GM12872 (cell line): ENCODE results near the gene KIF16B.

Experiments
- TF ChIP-seq, protein P1 (sequence below): IDR thresholded peaks from 3 replicates; pipeline ENCODE4 v1.5.1; 2011; ENCODE audit warnings: low read depth, mild to moderate bottlenecking, low read length, moderate library complexity; ENCODE audit not compliant: insufficient read depth

Gene KIF16B

GRCh38 chr20:16245879-16246278 is 327.4 kb downstream of the KIF16B start:
- TF ChIP-seq, protein P1, sequence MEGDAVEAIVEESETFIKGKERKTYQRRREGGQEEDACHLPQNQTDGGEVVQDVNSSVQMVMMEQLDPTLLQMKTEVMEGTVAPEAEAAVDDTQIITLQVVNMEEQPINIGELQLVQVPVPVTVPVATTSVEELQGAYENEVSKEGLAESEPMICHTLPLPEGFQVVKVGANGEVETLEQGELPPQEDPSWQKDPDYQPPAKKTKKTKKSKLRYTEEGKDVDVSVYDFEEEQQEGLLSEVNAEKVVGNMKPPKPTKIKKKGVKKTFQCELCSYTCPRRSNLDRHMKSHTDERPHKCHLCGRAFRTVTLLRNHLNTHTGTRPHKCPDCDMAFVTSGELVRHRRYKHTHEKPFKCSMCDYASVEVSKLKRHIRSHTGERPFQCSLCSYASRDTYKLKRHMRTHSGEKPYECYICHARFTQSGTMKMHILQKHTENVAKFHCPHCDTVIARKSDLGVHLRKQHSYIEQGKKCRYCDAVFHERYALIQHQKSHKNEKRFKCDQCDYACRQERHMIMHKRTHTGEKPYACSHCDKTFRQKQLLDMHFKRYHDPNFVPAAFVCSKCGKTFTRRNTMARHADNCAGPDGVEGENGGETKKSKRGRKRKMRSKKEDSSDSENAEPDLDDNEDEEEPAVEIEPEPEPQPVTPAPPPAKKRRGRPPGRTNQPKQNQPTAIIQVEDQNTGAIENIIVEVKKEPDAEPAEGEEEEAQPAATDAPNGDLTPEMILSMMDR: no peak

DNA sequence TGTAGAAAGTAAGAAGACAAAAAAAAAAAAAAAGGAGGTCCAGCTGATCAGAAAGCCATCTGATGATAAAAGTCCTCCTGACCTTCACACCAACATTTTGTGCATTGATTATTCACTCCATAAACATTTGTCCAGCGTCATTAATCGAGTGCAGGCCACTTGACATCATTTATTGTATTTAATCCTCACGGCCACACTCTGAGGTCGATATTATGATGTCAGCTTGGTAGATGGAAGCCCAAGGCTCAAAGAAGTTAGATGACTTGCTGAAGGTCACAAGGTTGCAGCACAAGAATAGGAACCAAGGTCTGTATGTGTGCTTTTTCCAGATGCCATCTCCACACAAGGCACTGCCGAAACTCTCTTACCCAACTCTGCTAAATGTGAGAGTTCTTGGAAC is 328.4 kb downstream of the KIF16B start:
- TF ChIP-seq, protein P1: no peak

GRCh38 chr20:16243470-16243869 is 329.8 kb downstream of the KIF16B start:
- TF ChIP-seq, protein P1: peak; percentile 32; the same call in 1 of the 3 replicates

- TF ChIP-seq, protein P1: peak; percentile 26; the same call in 1 of the 3 replicates
Observed at GRCh38 chr20:16241911-16242310, 331.3 kb downstream of the KIF16B start.

GRCh38 chr20:16240355-16240754 is 332.9 kb downstream of the KIF16B start:
- TF ChIP-seq, protein P1: no peak

DNA sequence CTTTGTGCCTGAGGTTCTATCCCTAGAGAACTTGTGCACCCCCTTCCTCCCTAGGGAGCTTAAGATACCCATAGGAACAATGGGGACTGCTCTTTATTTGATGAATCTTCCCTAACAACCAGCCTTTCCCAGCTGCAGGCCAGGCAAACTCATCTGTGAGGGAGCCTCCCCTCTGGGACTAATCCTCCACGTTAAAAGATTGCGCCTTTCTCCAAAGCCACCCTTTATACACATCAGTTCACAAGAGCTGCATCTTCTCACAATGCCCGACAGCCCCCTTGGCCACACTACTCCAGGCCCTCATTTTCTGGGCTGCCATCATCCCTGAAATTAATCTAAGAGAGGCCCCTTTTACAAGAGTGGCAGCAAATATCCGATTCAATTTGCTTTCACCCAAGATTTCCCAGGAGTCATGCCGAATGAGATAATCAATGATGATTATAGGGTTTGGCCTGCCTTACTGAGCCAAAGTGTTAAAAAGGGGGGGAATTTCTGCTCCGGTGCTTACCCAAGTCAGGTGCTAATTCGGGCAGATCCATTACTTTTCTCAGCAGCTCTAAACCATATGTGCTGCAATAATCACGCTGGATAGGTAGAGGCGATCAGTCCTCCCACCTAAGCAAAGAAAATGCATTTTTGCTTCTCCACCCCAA is 336.5 kb downstream of the KIF16B start:
- TF ChIP-seq, protein P1: no peak

- TF ChIP-seq, protein P1: no peak
Observed at GRCh38 chr20:16230402-16230801, 342.8 kb downstream of the KIF16B start.
